Measurements from ENCODE around the gene RAB7A. TPM values are rescaled to one million over a fixed set of nuclear protein-coding genes. Genes with fewer than 3 reads are reported as not detected.

Gene RAB7A
- total RNA-seq, 1 experiment from 2014 or later: 233 TPM

- TF ChIP-seq REST (IDR thresholded peaks at IDR 0.05; ENCODE audit: low read depth) (no peak), POLR2A (IDR thresholded peaks at IDR 0.05; ENCODE audit: borderline replicate concordance, extremely low read depth, insufficient read depth, insufficient read length) (no peak), SRF (IDR thresholded peaks at IDR 0.05; ENCODE audit: low read depth) (no peak)
These were observed 124.6 kb downstream of the RAB7A start (continued) for GRCh38 chr3:128850544-128850943.

- ATAC-seq: no peak
- no peaks in the 10 kb centered on the region for H3K4me1 ChIP-seq (ENCODE audit: control insufficient read depth in 1 of 2, insufficient read depth in 2 of 2, low read length in 2 of 2)
- H3K4me2 ChIP-seq (ENCODE audit: low read length): no peak overlapping the region
- no peaks in the 10 kb centered on the region for H4K20me1 ChIP-seq (ENCODE audit: insufficient read depth)
- no peaks in the 10 kb centered on the region for H3K79me2 ChIP-seq (ENCODE audit: insufficient read depth, low read length)
- no peak for DNase-seq (ENCODE audit: low read depth, low spot score)
- H3K9ac ChIP-seq (ENCODE audit: low read length): no peak overlapping the region
- H3K4me3 ChIP-seq (replicated peaks in 1 of 2; ENCODE audit: low read depth in 1 of 2, low read length in 2 of 2): no peak overlapping the region
- ChIA-PET CTCF (no interaction called here), RAD21 (ENCODE audit: low non-redundant PET in 1 of 2, low total read pairs in 2 of 2, uncharacterized antibody in 2 of 2, unreplicated experiment in 2 of 2) (no interaction called here), POLR2A (no interaction called here)
- peaks cover 0 to 14% of the 10 kb centered on the region in 2 experiments; a peak in 2 of 4 replicates for H3K9me3 ChIP-seq (ENCODE audit: control insufficient read depth in 1 of 2, insufficient read depth in 1 of 2, low read depth in 1 of 2, low read length in 2 of 2)
- H2AFZ ChIP-seq (ENCODE audit: low read depth, low read length, poor library complexity, severe bottlenecking): no peak overlapping the region
- no peaks in the 10 kb centered on the region for H3K9me2 ChIP-seq (ENCODE audit: insufficient read depth)
- H3K27me3 ChIP-seq (ENCODE audit: insufficient read depth, low read length): no peaks in the 10 kb centered on the region
- H3K36me3 ChIP-seq (ENCODE audit: control insufficient read depth in 1 of 2, insufficient read depth in 2 of 2, low read length in 2 of 2): no peaks in the 10 kb centered on the region
- intact Hi-C loops (cut with micrococcal nuclease): no loop called here
- no TSS peak for BruUV-seq (replicated peaks)
- no peak overlapping the region for H3K27ac ChIP-seq (ENCODE audit: low read depth, low read length)
- TF ChIP-seq REST (IDR thresholded peaks at IDR 0.05; ENCODE audit: low read depth): no peak
- TF ChIP-seq POLR2A (IDR thresholded peaks at IDR 0.05; ENCODE audit: borderline replicate concordance, extremely low read depth, insufficient read depth, insufficient read length): no peak
- TF ChIP-seq ATF3 (IDR thresholded peaks at IDR 0.05): no peak
- no peak for TF ChIP-seq ZFX (IDR thresholded peaks at IDR 0.05)
- no peak for TF ChIP-seq ZBTB33 (IDR thresholded peaks at IDR 0.05; ENCODE audit: extremely low read depth, insufficient replicate concordance, low read length)
- no peak for TF ChIP-seq CBX3 (IDR thresholded peaks at IDR 0.05; ENCODE audit: low read depth)
- no peak for TF ChIP-seq FOSL1 (IDR thresholded peaks at IDR 0.05; ENCODE audit: low read depth)
- TF ChIP-seq RAD21 (IDR thresholded peaks at IDR 0.05; ENCODE audit: low read depth): no peak
- TF ChIP-seq SRF (IDR thresholded peaks at IDR 0.05; ENCODE audit: low read depth): no peak
- TF ChIP-seq TCF7L2 (IDR thresholded peaks at IDR 0.05; ENCODE audit: borderline replicate concordance, extremely low read depth, insufficient read depth, insufficient read length): no peak
- no peak for TF ChIP-seq JUND (IDR thresholded peaks at IDR 0.05)
- no peak for TF ChIP-seq EGR1 (IDR thresholded peaks at IDR 0.05; ENCODE audit: low read depth)
- no peak for TF ChIP-seq ELF1 (IDR thresholded peaks at IDR 0.05; ENCODE audit: borderline replicate concordance, low read depth)
- TF ChIP-seq YY1 (IDR thresholded peaks at IDR 0.05; ENCODE audit: extremely low read depth, insufficient replicate concordance, low read depth, low read length): no peak
- TF ChIP-seq MAX (IDR thresholded peaks at IDR 0.05): no peak
These were observed 125.6 kb downstream of the RAB7A start for GRCh38 chr3:128851601-128852000.

All from HCT116 (cell line).